CD4-positive, alpha-beta T cell treated with Interleukin-10 for 1 hour (primary cell): Measurements from ENCODE around the gene PBOV1.
"Not testable (repeated sequence)": the region's sequence is repeated elsewhere in the genome, so short reads cannot be mapped to it uniquely, and the experiment has no call there.

Experiments used
- DNase-seq: peaks from one replicate; pipeline ENCODE4 v3.0.0-alpha.2; 2020

Gene PBOV1

GRCh38 chr6:138235693-138236092, 17.4 kb upstream of the PBOV1 start:
- DNase-seq = no peak

GRCh38 chr6:138235205-138235604, 16.9 kb upstream of the PBOV1 start:
- no peak for DNase-seq

GRCh38 chr6:138234363-138234762, 16.1 kb upstream of the PBOV1 start:
- no peak for DNase-seq

GRCh38 chr6:138231381-138231886, 13.1 kb upstream of the PBOV1 start:
- no peak for DNase-seq

- DNase-seq = no peak
Measured at GRCh38 chr6:138230759-138231380, 12.6 kb upstream of the PBOV1 start.

GRCh38 chr6:138230221-138230620, 11.9 kb upstream of the PBOV1 start:
- no peak for DNase-seq

GRCh38 chr6:138229663-138230179, 11.4 kb upstream of the PBOV1 start:
- DNase-seq = no peak

GRCh38 chr6:138229072-138229471, 10.8 kb upstream of the PBOV1 start:
- no peak for DNase-seq

GRCh38 chr6:138227316-138227781, 9.1 kb upstream of the PBOV1 start:
- DNase-seq = no peak

GRCh38 chr6:138226700-138227315, 8.5 kb upstream of the PBOV1 start:
- DNase-seq = no peak

GRCh38 chr6:138225953-138226352, 7.7 kb upstream of the PBOV1 start:
- DNase-seq = no peak

- no peak for DNase-seq
Measured at GRCh38 chr6:138222901-138223546, 4.7 kb upstream of the PBOV1 start.

GRCh38 chr6:138219901-138220300, 1.6 kb upstream of the PBOV1 start:
- DNase-seq = no peak

- no peak for DNase-seq
Measured at GRCh38 chr6:138219398-138219797, 1.1 kb upstream of the PBOV1 start.

GRCh38 chr6:138215093-138215782, 3.1 kb downstream of the PBOV1 start:
- no peak for DNase-seq

- not testable (repeated sequence) for DNase-seq
Measured at GRCh38 chr6:138212530-138212929, 5.8 kb downstream of the PBOV1 start.

- DNase-seq = no peak
Measured at GRCh38 chr6:138211601-138212000, 6.7 kb downstream of the PBOV1 start.

- no peak for DNase-seq
Measured at GRCh38 chr6:138211048-138211581, 7.2 kb downstream of the PBOV1 start.

- no peak for DNase-seq
Measured at GRCh38 chr6:138206862-138207261, 11.4 kb downstream of the PBOV1 start.

- no peak for DNase-seq
Measured at GRCh38 chr6:138205437-138206094, 12.7 kb downstream of the PBOV1 start.

GRCh38 chr6:138204792-138205384, 13.4 kb downstream of the PBOV1 start:
- no peak for DNase-seq

- no peak for DNase-seq
Measured at GRCh38 chr6:138204303-138204702, 14.0 kb downstream of the PBOV1 start.
